HepG2 (cell line): ENCODE data around the gene APLP1. TPM values are rescaled to one million over a fixed set of nuclear protein-coding genes. Genes with fewer than 3 reads are reported as not detected.

Experiments
- CBX2 ChIP-seq, 2 experiments: fragments of 200-600 bp in 1 of 2; sonication (generic); formaldehyde crosslinking in 1 of 2; IDR thresholded peaks; 2 replicates each; pipeline versions ENCODE4 v1.7.0 to v1.8.1; 2018 to 2022; ENCODE audit warnings: low read depth in 2 of 2, low read length in 1 of 2, mild to moderate bottlenecking in 1 of 2, missing genetic modification reagents in 1 of 2
- KDM6A ChIP-seq: IDR thresholded peaks from 2 replicates; pipeline ENCODE4 v1.6.1; 2016; ENCODE audit warnings: low read depth
- PRMT3 ChIP-seq: sonication (generic); formaldehyde crosslinking; IDR thresholded peaks from 2 replicates; pipeline ENCODE4 v1.8.1; 2022; ENCODE audit warnings: low read depth, mild to moderate bottlenecking, moderate library complexity, missing genetic modification reagents, borderline replicate concordance
- RXRB ChIP-seq: IDR thresholded peaks from 2 replicates; pipeline ENCODE4 v1.6.1; 2016; ENCODE audit warnings: borderline replicate concordance, missing genetic modification reagents, missing compliant biosample characterization
- SMYD3 ChIP-seq: sonication (generic); formaldehyde crosslinking; IDR thresholded peaks from 2 replicates; pipeline ENCODE4 v1.8.1; 2023; ENCODE audit warnings: mild to moderate bottlenecking, missing genetic modification reagents
- SP1 ChIP-seq, 2 experiments: fragments of 450-650 bp in 1 of 2; sonication (generic) in 1 of 2; formaldehyde crosslinking in 1 of 2; IDR thresholded peaks; 2 replicates each; pipeline versions ENCODE4 v1.4.0 to v1.6.1; 2016 to 2020; ENCODE audit warnings: missing genetic modification reagents in 1 of 2
- SP5 ChIP-seq: IDR thresholded peaks from 2 replicates; pipeline ENCODE4 v1.6.1; 2016; ENCODE audit warnings: low read depth, borderline replicate concordance
- ZBTB20 ChIP-seq: sonication (generic); formaldehyde crosslinking; IDR thresholded peaks from 2 replicates; pipeline ENCODE4 v1.8.1; 2023; ENCODE audit warnings: missing genetic modification reagents, low read depth, mild to moderate bottlenecking, borderline replicate concordance
- ZBTB7A ChIP-seq: sonication (generic); formaldehyde crosslinking; IDR thresholded peaks from 2 replicates; pipeline ENCODE4 v1.8.0; 2022; ENCODE audit warnings: mild to moderate bottlenecking, missing genetic modification reagents
- ZC3H13 ChIP-seq: sonication (generic); formaldehyde crosslinking; IDR thresholded peaks from 2 replicates; pipeline ENCODE4 v1.8.1; 2023; ENCODE audit warnings: mild to moderate bottlenecking, missing genetic modification reagents, moderate library complexity
- ZFP1 ChIP-seq: IDR thresholded peaks from 2 replicates; pipeline ENCODE4 v1.6.1; 2016
- ZFP82 ChIP-seq: sonication (generic); formaldehyde crosslinking; IDR thresholded peaks from 2 replicates; pipeline ENCODE4 v1.5.1; 2020; ENCODE audit warnings: mild to moderate bottlenecking, missing genetic modification reagents, borderline replicate concordance
- ZNF17 ChIP-seq: sonication (generic); formaldehyde crosslinking; IDR thresholded peaks from 2 replicates; pipeline ENCODE4 v1.5.0; 2020; ENCODE audit warnings: mild to moderate bottlenecking, missing genetic modification reagents
- ZNF547 ChIP-seq: sonication (generic); formaldehyde crosslinking; IDR thresholded peaks from 2 replicates; pipeline ENCODE4 v1.5.1; 2020; ENCODE audit warnings: mild to moderate bottlenecking, missing genetic modification reagents
- ZNF816 ChIP-seq: sonication (generic); formaldehyde crosslinking; IDR thresholded peaks from 2 replicates; pipeline ENCODE4 v1.8.0; 2022; ENCODE audit warnings: missing genetic modification reagents, mild to moderate bottlenecking, borderline replicate concordance
- polyA plus RNA-seq, 8 experiments: library from polyadenylated mRNA; depleted of rRNA in 3 of 8; stranded (reverse) in 7 of 8; unstranded in 1 of 8; fragments of >200 nt; fragmentation: Illumina TruSeq in 4 of 8; extraction: Trizol in 4 of 8; gene quantifications; 2 replicates each; pipeline versions ENCODE4 v1.2.1 to v1.2.3, GENCODE V29; 2011 to 2016; ENCODE audit warnings: low read depth in 4 of 8, missing spikeins in 1 of 8, mixed read lengths in 1 of 8; ENCODE audit not compliant: insufficient read depth in 1 of 8
- total RNA-seq, 5 experiments: library from RNA; depleted of rRNA; stranded (reverse); fragments of >200 nt; fragmentation: Illumina TruSeq; extraction: Trizol; gene quantifications; 2 replicates each; pipeline ENCODE4 v1.2.3, GENCODE V29; 2016; ENCODE audit warnings: low read depth in 1 of 5
- TF ChIP-seq, protein P1 (sequence below): sonication (generic); formaldehyde crosslinking; IDR thresholded peaks from 2 replicates; pipeline ENCODE4 v1.5.0; 2020; ENCODE audit warnings: mild to moderate bottlenecking, missing genetic modification reagents, moderate library complexity
- TF ChIP-seq, protein P2 (sequence below): sonication (generic); formaldehyde crosslinking; IDR thresholded peaks from 2 replicates; pipeline ENCODE4 v1.8.0; 2022; ENCODE audit warnings: missing genetic modification reagents, mild to moderate bottlenecking, borderline replicate concordance
- TF ChIP-seq, protein P3 (sequence below): sonication (generic); formaldehyde crosslinking; IDR thresholded peaks from 2 replicates; pipeline ENCODE4 v1.8.0; 2022; ENCODE audit warnings: low read depth, missing genetic modification reagents
- TF ChIP-seq, protein P4 (sequence below): sonication (generic); formaldehyde crosslinking; IDR thresholded peaks from 2 replicates; pipeline ENCODE4 v1.5.1; 2020; ENCODE audit warnings: mild to moderate bottlenecking, moderate library complexity, missing genetic modification reagents
- TF ChIP-seq, protein P5 (sequence below), 2 experiments: sonication (generic) in 1 of 2; formaldehyde crosslinking in 1 of 2; IDR thresholded peaks; 2 replicates each; pipeline versions ENCODE4 v1.4.0 to v1.6.1; 2018 to 2020; ENCODE audit warnings: missing genetic modification reagents in 2 of 2, borderline replicate concordance in 1 of 2, low read depth in 1 of 2, mild to moderate bottlenecking in 1 of 2, missing biosample characterization in 1 of 2

APLP1 gene
- total and polyA plus RNA-seq, 2 of the 13 experiments (the other 11 are each of a cell fraction or from before 2014, with no cell fraction given) = 2.0 to 2.9 TPM

DNA sequence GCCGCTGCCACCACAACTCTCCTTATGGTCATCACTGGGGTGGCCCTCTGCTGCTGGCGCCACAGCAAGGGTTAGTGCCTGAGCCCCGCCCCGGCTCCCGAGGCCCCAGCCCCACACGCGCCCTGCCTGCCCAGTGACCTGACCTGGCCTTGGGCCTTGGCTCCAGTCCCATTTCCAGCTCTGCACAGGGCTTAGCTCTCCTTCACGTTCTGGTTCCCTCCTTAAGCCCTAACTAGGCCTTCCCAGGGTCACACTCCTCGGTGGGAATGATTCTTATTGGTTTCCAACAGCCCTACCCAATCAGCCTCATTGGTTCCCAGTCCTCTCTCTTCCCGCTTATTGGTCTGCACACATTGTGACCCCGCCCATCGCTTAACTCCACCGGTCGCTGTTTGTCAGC is 5.8 kb upstream of the APLP1 start (continued):
- TF ChIP-seq ZBTB20 (CRISPR knock-in tag) = no peak
- peak; percentile 81; the same call in 1 of the 2 replicates for TF ChIP-seq RXRB (CRISPR knock-in tag)
- peak; percentile 62; the same call in 1 of the 2 replicates for TF ChIP-seq SP5 (CRISPR knock-in tag)
- TF ChIP-seq, protein P1, sequence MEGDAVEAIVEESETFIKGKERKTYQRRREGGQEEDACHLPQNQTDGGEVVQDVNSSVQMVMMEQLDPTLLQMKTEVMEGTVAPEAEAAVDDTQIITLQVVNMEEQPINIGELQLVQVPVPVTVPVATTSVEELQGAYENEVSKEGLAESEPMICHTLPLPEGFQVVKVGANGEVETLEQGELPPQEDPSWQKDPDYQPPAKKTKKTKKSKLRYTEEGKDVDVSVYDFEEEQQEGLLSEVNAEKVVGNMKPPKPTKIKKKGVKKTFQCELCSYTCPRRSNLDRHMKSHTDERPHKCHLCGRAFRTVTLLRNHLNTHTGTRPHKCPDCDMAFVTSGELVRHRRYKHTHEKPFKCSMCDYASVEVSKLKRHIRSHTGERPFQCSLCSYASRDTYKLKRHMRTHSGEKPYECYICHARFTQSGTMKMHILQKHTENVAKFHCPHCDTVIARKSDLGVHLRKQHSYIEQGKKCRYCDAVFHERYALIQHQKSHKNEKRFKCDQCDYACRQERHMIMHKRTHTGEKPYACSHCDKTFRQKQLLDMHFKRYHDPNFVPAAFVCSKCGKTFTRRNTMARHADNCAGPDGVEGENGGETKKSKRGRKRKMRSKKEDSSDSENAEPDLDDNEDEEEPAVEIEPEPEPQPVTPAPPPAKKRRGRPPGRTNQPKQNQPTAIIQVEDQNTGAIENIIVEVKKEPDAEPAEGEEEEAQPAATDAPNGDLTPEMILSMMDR (CRISPR knock-in tag) = no peak; the same call in 1 of the 2 replicates
- TF ChIP-seq, protein P2, sequence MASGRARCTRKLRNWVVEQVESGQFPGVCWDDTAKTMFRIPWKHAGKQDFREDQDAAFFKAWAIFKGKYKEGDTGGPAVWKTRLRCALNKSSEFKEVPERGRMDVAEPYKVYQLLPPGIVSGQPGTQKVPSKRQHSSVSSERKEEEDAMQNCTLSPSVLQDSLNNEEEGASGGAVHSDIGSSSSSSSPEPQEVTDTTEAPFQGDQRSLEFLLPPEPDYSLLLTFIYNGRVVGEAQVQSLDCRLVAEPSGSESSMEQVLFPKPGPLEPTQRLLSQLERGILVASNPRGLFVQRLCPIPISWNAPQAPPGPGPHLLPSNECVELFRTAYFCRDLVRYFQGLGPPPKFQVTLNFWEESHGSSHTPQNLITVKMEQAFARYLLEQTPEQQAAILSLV = no peak
- TF ChIP-seq ZNF547 (CRISPR knock-in tag) = no peak
- TF ChIP-seq ZC3H13 (CRISPR knock-in tag) = no peak
- no peak for TF ChIP-seq ZBTB7A (CRISPR knock-in tag)
- no peak for TF ChIP-seq KDM6A
- no peak for TF ChIP-seq CBX2 (IDR thresholded peaks at IDR 0.05; ENCODE audit: low read depth, low read length)
- no peak for TF ChIP-seq CBX2 (CRISPR knock-in tag; IDR thresholded peaks at IDR 0.05; ENCODE audit: low read depth)
- no peak for TF ChIP-seq ZFP1 (CRISPR knock-in tag)
- no peak for TF ChIP-seq ZNF816 (CRISPR knock-in tag)
- no peak for TF ChIP-seq SMYD3
- TF ChIP-seq ZFP82 (CRISPR knock-in tag) = no peak
- TF ChIP-seq SP1 (IDR thresholded peaks at IDR 0.05) = no peak
- no peak for TF ChIP-seq SP1 (CRISPR knock-in tag; IDR thresholded peaks at IDR 0.05)
- no peak for TF ChIP-seq ZNF17
- TF ChIP-seq, protein P3, sequence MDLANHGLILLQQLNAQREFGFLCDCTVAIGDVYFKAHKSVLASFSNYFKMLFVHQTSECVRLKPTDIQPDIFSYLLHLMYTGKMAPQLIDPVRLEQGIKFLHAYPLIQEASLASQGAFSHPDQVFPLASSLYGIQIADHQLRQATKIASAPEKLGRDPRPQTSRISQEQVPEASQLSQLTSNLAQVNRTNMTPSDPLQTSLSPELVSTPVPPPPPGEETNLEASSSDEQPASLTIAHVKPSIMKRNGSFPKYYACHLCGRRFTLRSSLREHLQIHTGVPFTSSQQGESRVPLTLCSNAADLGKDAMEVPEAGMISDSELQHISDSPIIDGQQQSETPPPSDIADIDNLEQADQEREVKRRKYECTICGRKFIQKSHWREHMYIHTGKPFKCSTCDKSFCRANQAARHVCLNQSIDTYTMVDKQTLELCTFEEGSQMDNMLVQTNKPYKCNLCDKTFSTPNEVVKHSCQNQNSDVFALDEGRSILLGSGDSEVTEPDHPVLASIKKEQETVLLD (CRISPR knock-in tag) = no peak
- no peak for TF ChIP-seq PRMT3 (CRISPR knock-in tag)
- TF ChIP-seq, protein P4, sequence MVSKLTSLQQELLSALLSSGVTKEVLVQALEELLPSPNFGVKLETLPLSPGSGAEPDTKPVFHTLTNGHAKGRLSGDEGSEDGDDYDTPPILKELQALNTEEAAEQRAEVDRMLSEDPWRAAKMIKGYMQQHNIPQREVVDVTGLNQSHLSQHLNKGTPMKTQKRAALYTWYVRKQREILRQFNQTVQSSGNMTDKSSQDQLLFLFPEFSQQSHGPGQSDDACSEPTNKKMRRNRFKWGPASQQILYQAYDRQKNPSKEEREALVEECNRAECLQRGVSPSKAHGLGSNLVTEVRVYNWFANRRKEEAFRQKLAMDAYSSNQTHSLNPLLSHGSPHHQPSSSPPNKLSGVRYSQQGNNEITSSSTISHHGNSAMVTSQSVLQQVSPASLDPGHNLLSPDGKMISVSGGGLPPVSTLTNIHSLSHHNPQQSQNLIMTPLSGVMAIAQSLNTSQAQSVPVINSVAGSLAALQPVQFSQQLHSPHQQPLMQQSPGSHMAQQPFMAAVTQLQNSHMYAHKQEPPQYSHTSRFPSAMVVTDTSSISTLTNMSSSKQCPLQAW (CRISPR knock-in tag) = 0 out of 2 replicates have a peak, but pooled peaks have one; percentile 17
- TF ChIP-seq, protein P5, sequence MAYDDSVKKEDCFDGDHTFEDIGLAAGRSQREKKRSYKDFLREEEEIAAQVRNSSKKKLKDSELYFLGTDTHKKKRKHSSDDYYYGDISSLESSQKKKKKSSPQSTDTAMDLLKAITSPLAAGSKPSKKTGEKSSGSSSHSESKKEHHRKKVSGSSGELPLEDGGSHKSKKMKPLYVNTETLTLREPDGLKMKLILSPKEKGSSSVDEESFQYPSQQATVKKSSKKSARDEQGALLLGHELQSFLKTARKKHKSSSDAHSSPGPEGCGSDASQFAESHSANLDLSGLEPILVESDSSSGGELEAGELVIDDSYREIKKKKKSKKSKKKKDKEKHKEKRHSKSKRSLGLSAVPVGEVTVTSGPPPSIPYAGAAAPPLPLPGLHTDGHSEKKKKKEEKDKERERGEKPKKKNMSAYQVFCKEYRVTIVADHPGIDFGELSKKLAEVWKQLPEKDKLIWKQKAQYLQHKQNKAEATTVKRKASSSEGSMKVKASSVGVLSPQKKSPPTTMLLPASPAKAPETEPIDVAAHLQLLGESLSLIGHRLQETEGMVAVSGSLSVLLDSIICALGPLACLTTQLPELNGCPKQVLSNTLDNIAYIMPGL (CRISPR knock-in tag; IDR thresholded peaks at IDR 0.05; ENCODE audit: borderline replicate concordance in 1 of 2, low read depth in 1 of 2) = no peak
